KMS-11 (cell line): ENCODE data around the gene NDUFAF7.

Source experiments
- H2AFZ ChIP-seq: fragments of 200-600 bp; sonication (generic); 2 replicates; pipeline ENCODE4 v1.6.1; 2016; ENCODE audit warnings: antibody characterized with exemption, mixed run types, low read depth
- H3K27ac ChIP-seq: fragments of 200-600 bp; sonication (generic); 2 replicates; pipeline ENCODE4 v1.6.1; 2016; ENCODE audit warnings: mild to moderate bottlenecking, mixed run types
- H3K27me3 ChIP-seq: fragments of 200-600 bp; sonication (generic); 2 replicates; pipeline ENCODE4 v1.6.1; 2017; ENCODE audit warnings: mild to moderate bottlenecking, low read depth, mixed run types, moderate library complexity; ENCODE audit not compliant: insufficient read depth
- H3K36me3 ChIP-seq: fragments of 200-600 bp; sonication (generic); 2 replicates; pipeline ENCODE4 v1.6.1; 2017; ENCODE audit warnings: mild to moderate bottlenecking, mixed run types; ENCODE audit not compliant: insufficient read depth
- H3K4me1 ChIP-seq: fragments of 200-600 bp; sonication (generic); 2 replicates; pipeline ENCODE4 v1.6.1; 2016; ENCODE audit warnings: mild to moderate bottlenecking, low read depth, mixed run types; ENCODE audit not compliant: poor library complexity, severe bottlenecking
- H3K4me2 ChIP-seq: fragments of 200-600 bp; sonication (generic); 2 replicates; pipeline ENCODE4 v1.7.0; 2016; ENCODE audit warnings: mild to moderate bottlenecking, mixed run types
- H3K4me3 ChIP-seq: fragments of 200-600 bp; sonication (generic); IDR thresholded peaks from 2 replicates; pipeline ENCODE4 v1.6.1; 2017; ENCODE audit warnings: low read depth, low read length, mixed read lengths; ENCODE audit not compliant: insufficient read depth
- H3K79me2 ChIP-seq: fragments of 200-600 bp; sonication (generic); 2 replicates; pipeline ENCODE4 v1.6.1; 2016; ENCODE audit warnings: low read depth, mixed run types; ENCODE audit not compliant: insufficient read depth
- H3K9ac ChIP-seq: fragments of 200-600 bp; sonication (generic); 2 replicates; pipeline ENCODE4 v1.6.1; 2016; ENCODE audit warnings: mild to moderate bottlenecking, mixed run types
- H4K20me1 ChIP-seq: fragments of 200-600 bp; sonication (generic); 2 replicates; pipeline ENCODE4 v1.6.1; 2016; ENCODE audit warnings: mild to moderate bottlenecking, mixed run types; ENCODE audit not compliant: insufficient read depth
- TF ChIP-seq, protein P1 (sequence below): fragments of 200-600 bp; sonication (generic); conservative IDR thresholded peaks from 2 replicates; pipeline ENCODE4 v1.6.1; 2017; ENCODE audit warnings: low read depth, mild to moderate bottlenecking, antibody characterized with exemption, low read length, moderate library complexity, mixed read lengths

The NDUFAF7 gene

DNA sequence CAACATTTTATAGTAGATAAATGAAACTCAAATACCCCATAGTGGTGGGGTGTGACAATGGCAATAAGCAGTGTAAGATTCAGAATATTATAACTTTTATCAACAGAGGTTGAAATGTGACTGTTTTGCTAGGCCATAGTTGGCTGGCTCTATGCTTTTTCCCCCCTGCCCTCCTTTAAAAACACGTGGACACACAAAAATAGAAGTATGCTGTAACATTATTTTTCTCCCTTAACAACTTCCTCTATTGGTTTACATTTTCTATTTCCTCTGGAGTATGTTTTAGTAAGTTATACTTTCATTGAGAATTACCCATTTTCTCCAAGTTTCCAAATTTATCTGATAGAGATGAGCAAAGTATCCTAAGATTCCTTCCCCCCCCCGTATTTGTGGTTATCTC is 31.1 kb downstream of the NDUFAF7 start:
- no peak overlapping the region for H3K4me3 ChIP-seq
- no peak overlapping the region for H2AFZ ChIP-seq
- no peaks in the 10 kb centered on the region for H3K27me3 ChIP-seq
- no peaks in the 10 kb centered on the region; the same call in 1 of the 2 replicates for H4K20me1 ChIP-seq
- H3K4me1 ChIP-seq = peaks cover 38% of the 10 kb centered on the region
- H3K4me2 ChIP-seq = no peak overlapping the region
- no peak overlapping the region; the same call in 1 of the 2 replicates for H3K27ac ChIP-seq
- H3K36me3 ChIP-seq = peaks cover 49% of the 10 kb centered on the region; the same call in 1 of the 2 replicates
- H3K9ac ChIP-seq = no peak overlapping the region
- peaks cover 32% of the 10 kb centered on the region for H3K79me2 ChIP-seq
- TF ChIP-seq, protein P1, sequence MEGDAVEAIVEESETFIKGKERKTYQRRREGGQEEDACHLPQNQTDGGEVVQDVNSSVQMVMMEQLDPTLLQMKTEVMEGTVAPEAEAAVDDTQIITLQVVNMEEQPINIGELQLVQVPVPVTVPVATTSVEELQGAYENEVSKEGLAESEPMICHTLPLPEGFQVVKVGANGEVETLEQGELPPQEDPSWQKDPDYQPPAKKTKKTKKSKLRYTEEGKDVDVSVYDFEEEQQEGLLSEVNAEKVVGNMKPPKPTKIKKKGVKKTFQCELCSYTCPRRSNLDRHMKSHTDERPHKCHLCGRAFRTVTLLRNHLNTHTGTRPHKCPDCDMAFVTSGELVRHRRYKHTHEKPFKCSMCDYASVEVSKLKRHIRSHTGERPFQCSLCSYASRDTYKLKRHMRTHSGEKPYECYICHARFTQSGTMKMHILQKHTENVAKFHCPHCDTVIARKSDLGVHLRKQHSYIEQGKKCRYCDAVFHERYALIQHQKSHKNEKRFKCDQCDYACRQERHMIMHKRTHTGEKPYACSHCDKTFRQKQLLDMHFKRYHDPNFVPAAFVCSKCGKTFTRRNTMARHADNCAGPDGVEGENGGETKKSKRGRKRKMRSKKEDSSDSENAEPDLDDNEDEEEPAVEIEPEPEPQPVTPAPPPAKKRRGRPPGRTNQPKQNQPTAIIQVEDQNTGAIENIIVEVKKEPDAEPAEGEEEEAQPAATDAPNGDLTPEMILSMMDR = no peak

DNA sequence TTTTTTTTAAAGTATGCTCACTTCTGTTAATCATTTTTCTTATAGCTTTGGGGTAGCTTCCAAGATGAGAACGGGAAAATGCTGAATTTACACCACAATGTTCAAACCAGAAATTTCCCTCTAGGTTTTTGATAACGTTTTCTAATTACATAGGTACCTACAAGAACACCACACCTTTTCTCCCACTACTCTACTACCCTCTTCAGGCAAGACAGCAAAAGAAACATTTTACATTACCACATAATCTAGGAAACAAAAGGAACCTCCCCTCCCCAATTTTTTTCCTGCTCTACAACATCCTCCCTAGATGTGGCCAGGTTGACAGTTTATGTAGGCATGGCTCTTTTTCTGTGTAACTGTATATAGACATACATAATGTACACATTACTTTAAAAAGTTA is 32.4 kb downstream of the NDUFAF7 start:
- Histone ChIP-seq H2AFZ (no peak overlapping the region), H4K20me1 (no peaks in the 10 kb centered on the region), H3K79me2 (peaks cover 34% of the 10 kb centered on the region; the same call in 1 of the 2 replicates), H3K36me3 (peaks cover 50% of the 10 kb centered on the region; the same call in 1 of the 2 replicates), H3K4me1 (peaks cover 30% of the 10 kb centered on the region), H3K4me3 (no peak overlapping the region), H3K9ac (no peak overlapping the region), H3K27ac (peak overlapping the region; percentile 0; the same call in 1 of the 2 replicates), H3K4me2 (no peak overlapping the region), H3K27me3 (no peaks in the 10 kb centered on the region)
- TF ChIP-seq, protein P1 = no peak

DNA sequence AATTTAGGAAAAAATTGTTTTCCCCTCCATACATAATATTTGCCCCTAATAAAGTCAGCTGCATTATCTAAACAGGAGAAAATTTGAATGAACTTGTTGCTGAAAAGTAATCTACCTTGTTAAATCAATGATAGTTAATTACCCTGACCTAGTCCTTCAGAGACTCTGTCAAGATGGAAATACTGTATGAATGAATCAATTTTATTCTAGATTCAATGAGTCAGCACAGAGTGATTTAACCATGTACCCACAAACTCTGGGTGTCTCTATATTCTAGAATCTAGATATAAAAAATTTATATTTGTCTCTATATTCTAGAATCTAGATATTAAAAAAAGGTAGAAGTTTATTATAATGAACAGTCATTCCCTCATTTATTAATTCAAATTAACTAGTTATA is 36.2 kb downstream of the NDUFAF7 start:
- Histone ChIP-seq H3K4me2 (no peak overlapping the region), H3K9ac (no peak overlapping the region), H2AFZ (no peak overlapping the region), H3K79me2 (peaks cover 58% of the 10 kb centered on the region), H3K4me3 (no peak overlapping the region), H3K27me3 (no peaks in the 10 kb centered on the region), H4K20me1 (no peaks in the 10 kb centered on the region; the same call in 1 of the 2 replicates), H3K4me1 (peaks cover 27% of the 10 kb centered on the region), H3K27ac (no peak overlapping the region), H3K36me3 (peaks cover 71% of the 10 kb centered on the region)
- TF ChIP-seq, protein P1 = no peak

DNA sequence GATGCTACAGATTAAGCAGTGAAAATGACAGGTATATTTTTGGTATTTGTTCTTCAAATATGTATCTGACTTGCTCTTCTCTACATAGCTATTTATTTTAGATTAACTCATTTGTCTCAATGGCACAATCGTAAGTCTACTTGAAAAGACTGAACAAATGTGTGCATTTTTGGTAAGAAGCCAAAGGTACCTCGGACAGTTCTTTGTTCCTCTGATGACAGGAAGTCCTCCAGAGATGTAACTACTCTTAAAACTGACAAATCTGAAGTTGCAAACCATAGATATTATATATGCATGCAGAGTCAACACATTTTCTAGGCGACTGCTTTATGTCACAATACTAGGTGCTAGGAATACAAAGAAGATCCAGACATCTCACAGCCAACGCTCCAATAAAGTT is 36.7 kb downstream of the NDUFAF7 start:
- no peak overlapping the region for H3K4me2 ChIP-seq
- H3K9ac ChIP-seq = no peak overlapping the region
- H3K79me2 ChIP-seq = peaks cover 62% of the 10 kb centered on the region
- H3K4me1 ChIP-seq = peaks cover 23% of the 10 kb centered on the region
- H2AFZ ChIP-seq = no peak overlapping the region
- no peak overlapping the region for H3K4me3 ChIP-seq
- TF ChIP-seq, protein P1 = no peak
- H3K27me3 ChIP-seq = no peaks in the 10 kb centered on the region
- no peak overlapping the region for H3K27ac ChIP-seq
- peaks cover 72% of the 10 kb centered on the region for H3K36me3 ChIP-seq
- H4K20me1 ChIP-seq = no peaks in the 10 kb centered on the region; the same call in 1 of the 2 replicates
